Iris pigment epithelial cell (primary cell): ENCODE measurements around the gene ORM2.
"Not testable (repeated sequence)": the region's sequence is repeated elsewhere in the genome, so short reads cannot be mapped to it uniquely, and the experiment has no call there.

Source experiments
- DNase-seq: peaks from one replicate; pipeline ENCODE4 v3.0.0-alpha.2; 2011; ENCODE audit warnings: low read depth

The ORM2 gene

DNA sequence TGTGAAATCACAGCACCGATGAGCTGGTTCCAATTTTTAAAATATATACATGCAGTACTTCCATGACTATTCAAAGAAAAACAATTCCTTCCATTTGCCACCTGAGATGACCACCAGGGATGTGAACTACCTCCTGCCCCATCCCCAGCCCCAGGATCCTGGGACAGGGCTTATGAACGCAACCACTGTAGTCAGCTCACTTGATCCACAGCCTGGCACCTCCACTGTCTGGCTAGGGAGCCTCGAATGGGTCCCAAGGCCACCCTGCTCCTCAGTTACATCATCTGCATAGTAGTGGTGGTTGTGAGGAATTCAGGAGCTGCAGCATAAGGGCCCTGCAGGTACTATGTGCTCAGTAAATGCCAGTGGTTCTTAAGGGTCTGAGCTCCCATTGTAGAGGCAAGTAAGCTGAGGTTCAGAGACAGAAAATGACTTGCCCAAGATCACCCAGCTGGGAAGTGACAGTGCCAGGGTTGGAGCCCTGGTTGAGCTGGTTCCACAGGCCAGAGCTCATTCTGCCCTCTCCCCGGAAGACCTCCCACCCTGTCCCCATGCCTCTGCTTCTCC is 2.9 kb downstream of the ORM2 start:
- DNase-seq, result not testable (repeated sequence)

DNA sequence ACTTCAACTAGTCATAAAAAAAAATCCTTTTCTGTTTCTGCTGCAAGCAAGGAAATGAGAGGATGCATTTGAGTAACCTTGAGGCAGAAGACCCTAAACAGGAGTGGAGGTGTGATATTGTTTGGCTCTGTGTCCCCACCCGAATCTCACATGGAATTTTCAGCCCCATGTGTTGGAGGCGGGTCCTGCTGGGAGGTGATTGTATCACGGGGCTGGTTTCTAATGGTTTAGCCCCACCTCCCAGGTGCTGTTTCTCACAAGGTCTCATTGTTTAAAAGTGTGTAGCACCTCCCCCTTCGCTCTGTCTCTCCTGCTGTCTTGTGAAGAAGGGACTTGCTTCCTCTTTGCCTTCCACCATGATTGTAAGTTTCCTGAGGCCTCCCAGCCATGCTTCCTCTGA is 4.0 kb downstream of the ORM2 start:
- DNase-seq, result not testable (repeated sequence)

DNA sequence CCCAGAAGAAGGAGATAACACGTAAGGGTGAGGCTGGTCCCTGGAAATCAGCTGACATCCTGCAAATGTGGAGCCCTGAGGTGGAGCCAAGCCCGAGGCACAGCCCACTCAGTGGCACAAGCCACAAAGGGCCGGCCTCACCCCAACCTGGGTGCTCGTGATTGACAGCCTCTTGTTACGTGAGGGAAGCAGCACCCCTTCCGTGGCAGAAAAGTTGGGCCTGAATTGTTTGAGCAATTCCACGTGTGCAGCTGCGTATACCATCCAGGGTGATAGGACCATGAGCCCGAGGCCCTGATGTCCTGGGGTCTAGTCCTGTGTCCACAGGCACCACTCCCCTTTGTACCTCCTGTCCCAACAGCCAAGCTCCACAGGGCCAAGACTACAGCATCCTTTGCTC is 4.8 kb downstream of the ORM2 start:
- no peak for DNase-seq

GRCh38 chr9:114335745-114336144 is 6.1 kb downstream of the ORM2 start:
- no peak for DNase-seq

- no peak for DNase-seq
Measured at GRCh38 chr9:114336157-114336556, 6.5 kb downstream of the ORM2 start.

DNA sequence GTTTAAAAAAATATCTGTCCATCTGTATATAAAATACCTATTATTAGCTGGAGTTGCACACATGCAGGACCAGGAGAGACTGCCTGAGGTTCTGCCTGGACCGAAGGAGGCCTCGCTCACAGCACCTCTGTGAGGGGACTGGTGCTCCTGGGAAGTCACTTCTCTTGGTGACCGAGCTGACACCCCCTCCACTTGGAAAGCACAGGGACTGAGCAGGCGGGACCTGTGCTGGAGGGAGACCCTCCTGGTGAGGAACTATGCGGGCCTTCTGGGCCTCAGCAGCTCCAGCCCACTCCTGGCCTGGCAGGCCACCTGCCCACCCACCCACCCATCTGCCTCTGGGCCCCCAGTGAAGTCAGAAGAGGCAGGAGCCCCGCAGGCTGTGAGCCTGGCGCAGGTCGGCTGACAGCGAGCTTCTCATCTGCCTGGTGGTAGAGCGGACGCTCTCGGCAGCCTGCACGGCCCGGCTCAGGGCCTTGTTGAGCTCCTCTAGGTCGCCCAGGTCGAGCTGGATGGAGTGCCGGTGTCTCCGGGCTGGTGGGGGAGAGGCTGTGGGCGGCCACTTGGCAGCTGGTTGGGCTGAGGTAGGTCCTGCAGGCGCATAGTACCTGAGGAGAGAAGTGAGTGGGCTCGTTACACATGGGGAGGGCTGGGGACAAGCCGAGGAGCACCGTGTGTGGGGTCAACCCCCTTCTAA is 7.2 kb downstream of the ORM2 start:
- no peak for DNase-seq

- no peak for DNase-seq
Measured at GRCh38 chr9:114338187-114338586, 8.5 kb downstream of the ORM2 start.

- peak; percentile 36 for DNase-seq
Measured at GRCh38 chr9:114339130-114339908, 9.7 kb downstream of the ORM2 start.

- DNase-seq, result no peak
Measured at GRCh38 chr9:114341152-114341830, 11.6 kb downstream of the ORM2 start.

DNA sequence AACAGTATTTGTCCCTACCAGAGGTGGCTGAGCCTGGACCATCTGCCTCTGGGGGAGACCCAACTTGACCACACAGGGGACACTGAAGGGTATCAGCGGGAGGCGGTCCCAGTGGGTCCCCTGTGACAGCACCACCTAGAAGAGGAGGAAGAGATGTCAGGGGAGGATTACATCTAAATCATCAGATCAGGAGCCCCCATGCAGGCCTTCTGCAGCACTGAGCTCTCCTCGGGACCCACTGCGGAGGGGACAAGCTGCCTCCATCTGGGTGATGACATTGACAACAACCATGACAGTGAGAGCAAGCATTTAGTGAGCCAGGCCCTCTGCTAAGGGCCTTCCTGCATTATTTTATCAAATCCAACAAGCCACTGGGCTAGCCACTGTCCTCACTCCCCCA is 12.3 kb downstream of the ORM2 start:
- DNase-seq, result no peak

DNA sequence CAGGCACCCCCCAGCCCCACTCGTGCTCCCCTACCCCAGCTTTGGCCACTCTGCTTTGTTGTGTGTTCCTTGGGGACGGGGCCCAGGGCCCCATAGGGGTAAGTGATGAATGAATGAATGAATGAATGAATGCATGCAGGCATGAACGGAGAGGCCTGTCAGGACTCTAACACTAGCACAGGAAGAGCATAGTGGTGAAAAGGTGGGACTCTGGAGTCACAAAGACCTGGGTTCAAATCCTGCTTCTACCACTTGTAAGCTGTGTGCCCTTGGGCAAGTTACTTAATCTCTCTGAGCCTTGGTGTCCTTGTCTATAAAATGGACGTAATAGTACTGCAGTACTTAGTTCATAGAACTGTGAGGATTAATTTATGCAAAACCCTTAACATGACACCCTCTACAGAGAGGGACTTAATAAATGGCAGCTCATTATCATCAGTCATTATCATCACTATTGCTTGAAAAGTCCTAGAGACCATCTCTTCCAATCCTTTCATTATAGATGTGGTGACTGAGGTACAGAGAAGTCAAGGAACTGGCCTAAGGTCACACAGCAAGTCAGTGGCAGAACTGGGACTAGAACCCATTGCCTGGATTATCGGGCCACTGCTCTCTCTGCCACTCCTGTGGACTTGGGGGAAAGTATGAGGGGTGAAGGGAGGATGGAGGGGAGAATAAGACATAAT is 13.2 kb downstream of the ORM2 start:
- no peak for DNase-seq

DNA sequence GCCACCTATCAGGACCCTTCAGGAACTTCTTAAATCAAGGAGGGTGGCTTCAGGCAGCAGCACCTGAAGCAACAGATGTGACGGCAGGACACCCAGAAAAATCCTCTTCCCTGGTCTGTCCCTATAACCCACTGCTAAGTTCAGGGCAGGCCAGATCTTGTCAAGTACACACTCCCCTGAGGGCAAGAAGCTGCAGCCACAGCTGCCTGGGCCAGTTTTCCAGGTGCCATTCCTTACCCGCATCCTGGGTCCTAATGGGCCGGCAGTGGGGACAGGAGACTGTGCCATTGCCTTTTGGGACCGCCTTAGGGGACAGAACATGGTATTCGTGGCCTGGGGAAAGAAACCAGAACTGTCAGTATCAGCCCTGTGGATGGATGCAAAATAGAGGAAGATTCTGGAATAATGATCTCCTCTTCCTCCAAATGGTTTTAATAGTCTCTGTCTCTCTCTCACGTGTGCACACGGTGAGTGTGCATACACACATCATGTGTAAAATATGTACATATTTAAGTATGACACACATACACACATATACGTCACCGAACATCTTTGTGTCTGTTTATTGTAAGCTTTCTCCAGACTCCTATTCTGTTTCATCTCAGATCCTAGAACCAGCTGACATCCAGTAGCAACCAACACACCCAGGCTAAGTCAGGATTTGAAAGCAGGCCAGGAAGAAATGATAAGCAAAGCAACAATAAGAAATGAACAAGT is 14.0 kb downstream of the ORM2 start:
- DNase-seq, result no peak

- DNase-seq, result no peak
Measured at GRCh38 chr9:114344188-114344566, 14.5 kb downstream of the ORM2 start.

DNA sequence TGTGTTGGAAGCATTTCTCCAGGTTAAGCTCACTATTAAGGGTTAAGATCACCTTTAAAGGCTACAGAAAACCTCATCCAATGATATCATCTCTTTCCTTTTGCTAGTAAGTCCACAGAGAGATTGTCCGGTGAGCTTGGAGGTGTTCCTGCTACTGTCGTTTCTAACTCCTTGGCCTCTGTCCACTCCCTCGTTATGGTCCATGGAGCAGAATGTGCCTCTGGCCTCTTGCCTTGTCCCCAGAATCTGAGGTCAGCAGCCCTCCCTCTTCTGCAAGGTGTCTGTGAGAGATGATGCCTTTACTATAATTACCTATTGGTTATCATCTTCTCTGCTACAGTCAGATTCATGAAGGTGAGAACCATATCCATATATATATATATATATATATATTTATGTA is 15.0 kb downstream of the ORM2 start:
- DNase-seq, result no peak

- no peak for DNase-seq
Measured at GRCh38 chr9:114345493-114346065, 15.9 kb downstream of the ORM2 start.

DNA sequence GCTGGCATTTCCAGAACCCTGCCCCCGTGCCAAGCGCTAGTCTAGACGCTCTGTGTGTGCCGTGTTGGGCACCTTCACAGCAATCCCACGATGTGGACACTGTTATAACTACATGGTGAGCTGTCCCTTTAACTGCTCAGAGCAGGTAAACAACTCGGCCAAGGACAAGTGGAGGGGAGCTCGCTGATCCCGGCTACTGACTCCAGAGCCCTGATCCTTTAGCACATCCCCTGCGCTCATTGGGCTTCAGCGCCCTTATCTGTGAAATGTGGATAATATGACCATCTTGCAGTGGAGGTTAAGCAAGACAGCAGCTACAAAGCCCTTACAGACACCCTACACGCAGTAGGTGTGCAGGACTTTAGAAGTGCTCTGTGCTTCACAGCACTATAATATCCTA is 16.5 kb downstream of the ORM2 start:
- no peak for DNase-seq

DNA sequence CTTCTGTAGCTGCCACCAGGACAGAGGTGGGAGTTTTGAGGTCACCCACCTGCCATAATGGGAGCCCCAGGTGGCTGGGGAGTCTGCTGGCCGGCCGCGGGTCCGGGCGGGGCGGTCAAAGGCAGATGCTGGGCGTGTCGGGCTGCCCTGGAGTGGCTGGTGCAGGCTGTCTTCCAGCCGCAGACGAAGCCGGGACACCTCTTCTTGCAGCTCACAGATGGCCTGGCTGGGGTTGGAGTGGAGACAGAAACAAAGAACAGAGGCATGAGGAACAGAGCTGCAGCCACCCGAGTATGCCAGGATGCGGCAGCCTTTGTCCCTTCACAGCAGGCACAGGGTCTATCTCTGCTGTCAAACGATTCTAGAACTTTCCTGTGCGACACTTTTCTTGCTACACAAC is 18.0 kb downstream of the ORM2 start:
- DNase-seq, result no peak

- no peak for DNase-seq
Measured at GRCh38 chr9:114348261-114348905, 18.7 kb downstream of the ORM2 start.

DNA sequence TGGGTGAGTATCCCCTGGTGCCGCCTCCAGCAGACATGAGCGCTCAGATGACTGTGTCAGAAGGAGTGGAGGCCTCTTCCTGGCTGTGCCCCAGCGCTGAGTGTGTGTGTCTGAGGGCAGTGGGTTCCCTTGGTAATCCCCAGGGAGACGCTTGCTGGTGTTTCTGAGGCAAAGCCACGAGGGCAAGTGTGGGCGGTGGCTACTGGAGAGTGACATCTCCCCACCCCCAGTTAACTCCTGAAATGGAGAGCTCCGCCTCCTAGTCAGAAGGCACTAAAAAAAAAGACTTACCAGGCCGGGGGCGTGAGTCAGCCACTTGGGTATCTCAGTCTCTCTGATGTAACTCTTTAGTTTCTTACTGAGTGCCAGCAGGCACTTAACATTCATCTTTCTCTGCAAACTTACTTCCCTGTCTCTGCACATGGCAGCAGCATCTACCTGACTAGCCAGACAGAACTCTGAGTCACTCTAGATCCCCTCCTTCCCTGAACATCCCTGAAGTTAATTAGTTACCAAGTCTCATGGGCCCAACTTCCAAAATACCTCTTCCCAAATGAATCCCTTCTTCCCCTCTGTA is 19.3 kb downstream of the ORM2 start:
- DNase-seq, result peak; percentile 99

DNA sequence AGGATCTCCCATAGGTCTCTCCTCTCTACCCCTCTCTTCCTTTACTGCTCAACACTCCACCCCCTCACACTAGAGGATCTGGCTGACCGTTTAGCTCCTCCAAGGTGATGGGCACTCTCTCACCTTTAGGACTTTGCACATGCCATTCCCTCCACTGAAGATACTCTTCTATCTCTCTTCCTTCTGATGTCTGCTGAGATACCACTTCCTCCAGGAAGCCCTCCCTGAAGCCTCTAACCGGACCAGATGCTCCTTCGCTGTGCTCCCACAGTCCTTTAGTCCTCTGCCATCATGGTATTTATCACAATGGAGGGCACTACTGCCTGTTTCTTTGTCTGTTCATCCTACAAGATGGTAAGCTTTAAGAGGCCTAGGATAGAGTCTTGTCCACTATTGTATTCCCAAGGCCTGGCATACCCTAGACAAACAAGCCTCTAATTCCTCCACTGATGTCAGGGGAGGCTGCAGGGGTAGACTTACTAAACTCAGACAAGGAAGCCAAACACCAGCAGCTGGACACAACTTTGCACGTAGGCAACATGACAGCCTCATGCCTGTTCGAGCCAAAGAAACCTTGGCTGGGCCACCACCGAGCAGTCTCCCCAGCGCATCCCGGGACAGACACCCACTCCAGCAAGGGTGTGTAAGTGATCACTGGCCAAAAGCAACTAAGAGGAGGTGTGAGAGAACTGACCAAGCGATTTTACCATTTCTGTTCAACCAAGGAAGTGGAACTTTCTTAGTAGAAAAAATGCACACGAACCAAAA is 20.2 kb downstream of the ORM2 start:
- DNase-seq, result no peak
